ENCODE measurements around the gene BSG. TPM values are rescaled to one million over a fixed set of nuclear protein-coding genes. Genes with fewer than 3 reads are reported as not detected.

Gene BSG
- total and polyA plus RNA-seq, 9 of the 15 experiments (the other 6 are each of a cell fraction or from before 2014, with no cell fraction given): 4.6 to 495 (median 187) TPM

DNA sequence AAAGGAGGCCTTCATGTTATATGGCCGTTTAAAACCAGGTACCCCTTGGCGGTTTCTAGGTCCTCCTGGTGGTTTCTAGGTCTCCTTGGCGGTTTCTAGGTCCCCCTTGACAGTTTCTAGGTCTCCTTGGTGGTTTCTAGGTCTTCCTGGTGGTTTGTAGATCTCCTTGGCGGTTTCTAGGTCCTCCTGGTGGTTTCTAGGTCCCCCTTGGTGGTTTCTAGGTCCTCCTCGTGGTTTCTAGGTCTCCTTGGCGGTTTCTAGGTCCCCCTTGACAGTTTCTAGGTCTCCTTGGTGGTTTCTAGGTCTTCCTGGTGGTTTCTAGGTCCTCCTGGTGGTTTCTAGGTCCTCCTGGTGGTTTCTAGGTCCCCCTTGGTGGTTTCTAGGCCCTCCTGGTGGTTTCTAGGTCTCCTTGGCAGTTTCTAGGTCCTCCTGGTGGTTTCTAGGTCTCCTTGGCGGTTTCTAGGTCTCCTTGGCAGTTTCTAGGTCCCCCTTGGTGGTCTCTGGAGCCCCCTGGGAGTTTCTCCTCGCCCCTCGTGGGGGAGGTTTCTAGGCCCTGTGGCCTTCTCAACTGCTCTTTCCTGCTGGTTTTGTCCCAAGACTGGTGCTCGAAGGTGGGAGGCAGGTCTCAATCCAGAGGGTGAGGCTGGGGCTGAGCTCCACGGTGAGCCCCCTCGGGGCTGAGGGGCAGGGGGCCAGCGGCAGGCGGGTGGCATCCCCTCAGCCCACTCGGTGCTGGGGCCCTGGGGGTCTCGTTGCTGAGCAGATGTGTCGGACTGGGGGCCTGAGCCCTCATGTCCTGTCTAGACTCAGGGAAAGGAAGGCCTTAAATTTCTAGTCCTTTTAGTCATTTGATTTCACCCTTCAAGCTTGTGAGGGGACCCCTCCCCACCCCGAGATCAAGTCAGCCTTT is 25.3 kb downstream of the BSG start (continued):
- TF ChIP-seq TGIF2 (CRISPR knock-in tag; IDR thresholded peaks at IDR 0.05) (no peak), ZEB2 (IDR thresholded peaks at IDR 0.05) (no peak), DIDO1 (tag; IDR thresholded peaks at IDR 0.05; ENCODE audit: low read depth) (no peak), CREB3L1 (IDR thresholded peaks at IDR 0.05; ENCODE audit: borderline replicate concordance, low read depth) (no peak), ZFPM2 (CRISPR knock-in tag; IDR thresholded peaks at IDR 0.05) (no peak), POLR3G (IDR thresholded peaks at IDR 0.05; ENCODE audit: extremely low read depth, insufficient read length, insufficient replicate concordance) (no peak), ZNF695 (CRISPR knock-in tag; IDR thresholded peaks at IDR 0.05) (no peak), PRMT5 (CRISPR knock-in tag; IDR thresholded peaks at IDR 0.05) (no peak), ARID3A (IDR thresholded peaks at IDR 0.05; ENCODE audit: borderline replicate concordance, low read depth, low read length) (no peak), MEF2A (IDR thresholded peaks at IDR 0.05; ENCODE audit: control insufficient read depth, low read depth, low read length) (peak; percentile 14; the same call in 1 of the 2 replicates), SMAD2 (IDR thresholded peaks at IDR 0.05; ENCODE audit: low read depth, low read length) (no peak), ZNF263 (CRISPR knock-in tag; IDR thresholded peaks at IDR 0.05; ENCODE audit: borderline replicate concordance) (no peak), PTBP1 (IDR thresholded peaks at IDR 0.05; ENCODE audit: low read depth, low read length) (peak; percentile 100), POLR2G (IDR thresholded peaks at IDR 0.05; ENCODE audit: low read depth, low read length) (peak; percentile 34; the same call in 1 of the 2 replicates)
- TF ChIP-seq, protein P1, sequence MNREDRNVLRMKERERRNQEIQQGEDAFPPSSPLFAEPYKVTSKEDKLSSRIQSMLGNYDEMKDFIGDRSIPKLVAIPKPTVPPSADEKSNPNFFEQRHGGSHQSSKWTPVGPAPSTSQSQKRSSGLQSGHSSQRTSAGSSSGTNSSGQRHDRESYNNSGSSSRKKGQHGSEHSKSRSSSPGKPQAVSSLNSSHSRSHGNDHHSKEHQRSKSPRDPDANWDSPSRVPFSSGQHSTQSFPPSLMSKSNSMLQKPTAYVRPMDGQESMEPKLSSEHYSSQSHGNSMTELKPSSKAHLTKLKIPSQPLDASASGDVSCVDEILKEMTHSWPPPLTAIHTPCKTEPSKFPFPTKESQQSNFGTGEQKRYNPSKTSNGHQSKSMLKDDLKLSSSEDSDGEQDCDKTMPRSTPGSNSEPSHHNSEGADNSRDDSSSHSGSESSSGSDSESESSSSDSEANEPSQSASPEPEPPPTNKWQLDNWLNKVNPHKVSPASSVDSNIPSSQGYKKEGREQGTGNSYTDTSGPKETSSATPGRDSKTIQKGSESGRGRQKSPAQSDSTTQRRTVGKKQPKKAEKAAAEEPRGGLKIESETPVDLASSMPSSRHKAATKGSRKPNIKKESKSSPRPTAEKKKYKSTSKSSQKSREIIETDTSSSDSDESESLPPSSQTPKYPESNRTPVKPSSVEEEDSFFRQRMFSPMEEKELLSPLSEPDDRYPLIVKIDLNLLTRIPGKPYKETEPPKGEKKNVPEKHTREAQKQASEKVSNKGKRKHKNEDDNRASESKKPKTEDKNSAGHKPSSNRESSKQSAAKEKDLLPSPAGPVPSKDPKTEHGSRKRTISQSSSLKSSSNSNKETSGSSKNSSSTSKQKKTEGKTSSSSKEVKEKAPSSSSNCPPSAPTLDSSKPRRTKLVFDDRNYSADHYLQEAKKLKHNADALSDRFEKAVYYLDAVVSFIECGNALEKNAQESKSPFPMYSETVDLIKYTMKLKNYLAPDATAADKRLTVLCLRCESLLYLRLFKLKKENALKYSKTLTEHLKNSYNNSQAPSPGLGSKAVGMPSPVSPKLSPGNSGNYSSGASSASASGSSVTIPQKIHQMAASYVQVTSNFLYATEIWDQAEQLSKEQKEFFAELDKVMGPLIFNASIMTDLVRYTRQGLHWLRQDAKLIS (CRISPR knock-in tag; IDR thresholded peaks at IDR 0.05): 0 out of 2 replicates have a peak, but pooled peaks have one; percentile 77
- TF ChIP-seq, protein P2, sequence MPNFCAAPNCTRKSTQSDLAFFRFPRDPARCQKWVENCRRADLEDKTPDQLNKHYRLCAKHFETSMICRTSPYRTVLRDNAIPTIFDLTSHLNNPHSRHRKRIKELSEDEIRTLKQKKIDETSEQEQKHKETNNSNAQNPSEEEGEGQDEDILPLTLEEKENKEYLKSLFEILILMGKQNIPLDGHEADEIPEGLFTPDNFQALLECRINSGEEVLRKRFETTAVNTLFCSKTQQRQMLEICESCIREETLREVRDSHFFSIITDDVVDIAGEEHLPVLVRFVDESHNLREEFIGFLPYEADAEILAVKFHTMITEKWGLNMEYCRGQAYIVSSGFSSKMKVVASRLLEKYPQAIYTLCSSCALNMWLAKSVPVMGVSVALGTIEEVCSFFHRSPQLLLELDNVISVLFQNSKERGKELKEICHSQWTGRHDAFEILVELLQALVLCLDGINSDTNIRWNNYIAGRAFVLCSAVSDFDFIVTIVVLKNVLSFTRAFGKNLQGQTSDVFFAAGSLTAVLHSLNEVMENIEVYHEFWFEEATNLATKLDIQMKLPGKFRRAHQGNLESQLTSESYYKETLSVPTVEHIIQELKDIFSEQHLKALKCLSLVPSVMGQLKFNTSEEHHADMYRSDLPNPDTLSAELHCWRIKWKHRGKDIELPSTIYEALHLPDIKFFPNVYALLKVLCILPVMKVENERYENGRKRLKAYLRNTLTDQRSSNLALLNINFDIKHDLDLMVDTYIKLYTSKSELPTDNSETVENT (CRISPR knock-in tag; IDR thresholded peaks at IDR 0.05): no peak
